HepG2 (cell line): Measurements from ENCODE around the gene ARHGEF1. TPM values are rescaled to one million over a fixed set of nuclear protein-coding genes. Genes with fewer than 3 reads are reported as not detected.

ENCODE experiments used
- AGO1 ChIP-seq: fragments of 200-400 bp; formaldehyde crosslinking; IDR thresholded peaks from 2 replicates; pipeline ENCODE4 v1.6.1; 2017; ENCODE audit warnings: mild to moderate bottlenecking, low read depth, low read length, moderate library complexity; ENCODE audit not compliant: poor library complexity, severe bottlenecking
- ATAD3A ChIP-seq: sonication (generic); formaldehyde crosslinking; IDR thresholded peaks from 2 replicates; pipeline ENCODE4 v1.4.0; 2020; ENCODE audit warnings: missing genetic modification reagents
- BRD4 ChIP-seq: sonication (generic); formaldehyde crosslinking; IDR thresholded peaks from 2 replicates; pipeline ENCODE4 v1.4.0; 2020; ENCODE audit warnings: missing genetic modification reagents
- FUBP1 ChIP-seq: sonication (generic); formaldehyde crosslinking; IDR thresholded peaks from 2 replicates; pipeline ENCODE4 v1.5.1; 2020; ENCODE audit warnings: missing genetic modification reagents, mild to moderate bottlenecking, borderline replicate concordance
- GLI4 ChIP-seq: sonication (generic); formaldehyde crosslinking; IDR thresholded peaks from 2 replicates; pipeline ENCODE4 v1.5.1; 2020; ENCODE audit warnings: missing genetic modification reagents, mild to moderate bottlenecking, moderate library complexity, borderline replicate concordance
- HNF4G ChIP-seq, 2 experiments: sonication (generic) in 1 of 2; formaldehyde crosslinking in 1 of 2; IDR thresholded peaks; 2 replicates each; pipeline versions ENCODE4 v1.4.0 to v1.6.1; 2011 to 2020; ENCODE audit warnings: borderline replicate concordance in 2 of 2, low read depth in 2 of 2, mild to moderate bottlenecking in 2 of 2, low read length in 1 of 2, missing genetic modification reagents in 1 of 2, moderate library complexity in 1 of 2
- PRDM4 ChIP-seq: sonication (generic); formaldehyde crosslinking; IDR thresholded peaks from 2 replicates; pipeline ENCODE4 v1.9.0; 2021; ENCODE audit warnings: missing genetic modification reagents, borderline replicate concordance
- RARA ChIP-seq: IDR thresholded peaks from 2 replicates; pipeline ENCODE4 v1.6.1; 2016; ENCODE audit warnings: missing genetic modification reagents, missing compliant biosample characterization
- RNF2 ChIP-seq: fragments of 450-650 bp; conservative IDR thresholded peaks from 2 replicates; pipeline ENCODE4 v1.6.1; 2016; ENCODE audit warnings: low read depth
- TBX3 ChIP-seq: fragments of 450-650 bp; IDR thresholded peaks from 2 replicates; pipeline ENCODE4 v1.6.1; 2017; ENCODE audit warnings: antibody characterized with exemption, mild to moderate bottlenecking, inconsistent platforms, borderline replicate concordance
- ZBTB49 ChIP-seq: sonication (generic); formaldehyde crosslinking; IDR thresholded peaks from 2 replicates; pipeline ENCODE4 v1.4.0; 2020; ENCODE audit warnings: missing genetic modification reagents, borderline replicate concordance
- ZNF567 ChIP-seq: sonication (generic); formaldehyde crosslinking; IDR thresholded peaks from 2 replicates; pipeline ENCODE4 v1.8.1; 2023; ENCODE audit warnings: mild to moderate bottlenecking, missing genetic modification reagents, borderline replicate concordance
- ZNF879 ChIP-seq: sonication (generic); formaldehyde crosslinking; IDR thresholded peaks from 2 replicates; pipeline ENCODE4 v1.8.1; 2023; ENCODE audit warnings: missing genetic modification reagents
- polyA plus RNA-seq, 8 experiments: library from polyadenylated mRNA; depleted of rRNA in 3 of 8; stranded (reverse) in 7 of 8; unstranded in 1 of 8; fragments of >200 nt; fragmentation: Illumina TruSeq in 4 of 8; extraction: Trizol in 4 of 8; gene quantifications; 2 replicates each; pipeline versions ENCODE4 v1.2.1 to v1.2.3, GENCODE V29; 2011 to 2016; ENCODE audit warnings: low read depth in 4 of 8, missing spikeins in 1 of 8, mixed read lengths in 1 of 8; ENCODE audit not compliant: insufficient read depth in 1 of 8
- total RNA-seq, 5 experiments: library from RNA; depleted of rRNA; stranded (reverse); fragments of >200 nt; fragmentation: Illumina TruSeq; extraction: Trizol; gene quantifications; 2 replicates each; pipeline ENCODE4 v1.2.3, GENCODE V29; 2016; ENCODE audit warnings: low read depth in 1 of 5
- TF ChIP-seq, protein P1 (sequence below): sonication (generic); formaldehyde crosslinking; IDR thresholded peaks from 2 replicates; pipeline ENCODE4 v1.4.0; 2020; ENCODE audit warnings: missing genetic modification reagents
- TF ChIP-seq, protein P2 (sequence below): sonication (generic); formaldehyde crosslinking; IDR thresholded peaks from 2 replicates; pipeline ENCODE4 v1.4.0; 2020; ENCODE audit warnings: missing genetic modification reagents

Gene ARHGEF1
- total and polyA plus RNA-seq, 2 of the 13 experiments (the other 11 are each of a cell fraction or from before 2014, with no cell fraction given) = 33.7 to 34.7 TPM

GRCh38 chr19:41883821-41884733 is 1.1 kb downstream of the ARHGEF1 start (continued):
- TF ChIP-seq, protein P1, sequence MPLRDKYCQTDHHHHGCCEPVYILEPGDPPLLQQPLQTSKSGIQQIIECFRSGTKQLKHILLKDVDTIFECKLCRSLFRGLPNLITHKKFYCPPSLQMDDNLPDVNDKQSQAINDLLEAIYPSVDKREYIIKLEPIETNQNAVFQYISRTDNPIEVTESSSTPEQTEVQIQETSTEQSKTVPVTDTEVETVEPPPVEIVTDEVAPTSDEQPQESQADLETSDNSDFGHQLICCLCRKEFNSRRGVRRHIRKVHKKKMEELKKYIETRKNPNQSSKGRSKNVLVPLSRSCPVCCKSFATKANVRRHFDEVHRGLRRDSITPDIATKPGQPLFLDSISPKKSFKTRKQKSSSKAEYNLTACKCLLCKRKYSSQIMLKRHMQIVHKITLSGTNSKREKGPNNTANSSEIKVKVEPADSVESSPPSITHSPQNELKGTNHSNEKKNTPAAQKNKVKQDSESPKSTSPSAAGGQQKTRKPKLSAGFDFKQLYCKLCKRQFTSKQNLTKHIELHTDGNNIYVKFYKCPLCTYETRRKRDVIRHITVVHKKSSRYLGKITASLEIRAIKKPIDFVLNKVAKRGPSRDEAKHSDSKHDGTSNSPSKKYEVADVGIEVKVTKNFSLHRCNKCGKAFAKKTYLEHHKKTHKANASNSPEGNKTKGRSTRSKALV (CRISPR knock-in tag) = peak; percentile 72
- TF ChIP-seq RARA (CRISPR knock-in tag) (no peak), ZNF567 (CRISPR knock-in tag) (peak; percentile 86; the same call in 1 of the 2 replicates), AGO1 (peak; percentile 70), ZBTB49 (CRISPR knock-in tag) (no peak), ATAD3A (CRISPR knock-in tag) (no peak), BRD4 (CRISPR knock-in tag) (0 out of 2 replicates have a peak, but pooled peaks have one; percentile 32), HNF4G (IDR thresholded peaks at IDR 0.05; ENCODE audit: borderline replicate concordance, low read depth, low read length) (peak; percentile 64), HNF4G (CRISPR knock-in tag; IDR thresholded peaks at IDR 0.05; ENCODE audit: borderline replicate concordance, low read depth) (peak; percentile 77; the same call in 1 of the 2 replicates), FUBP1 (CRISPR knock-in tag) (no peak), TBX3 (no peak), RNF2 (no peak), ZNF879 (no peak), GLI4 (CRISPR knock-in tag) (no peak), PRDM4 (CRISPR knock-in tag) (no peak)
- TF ChIP-seq, protein P2, sequence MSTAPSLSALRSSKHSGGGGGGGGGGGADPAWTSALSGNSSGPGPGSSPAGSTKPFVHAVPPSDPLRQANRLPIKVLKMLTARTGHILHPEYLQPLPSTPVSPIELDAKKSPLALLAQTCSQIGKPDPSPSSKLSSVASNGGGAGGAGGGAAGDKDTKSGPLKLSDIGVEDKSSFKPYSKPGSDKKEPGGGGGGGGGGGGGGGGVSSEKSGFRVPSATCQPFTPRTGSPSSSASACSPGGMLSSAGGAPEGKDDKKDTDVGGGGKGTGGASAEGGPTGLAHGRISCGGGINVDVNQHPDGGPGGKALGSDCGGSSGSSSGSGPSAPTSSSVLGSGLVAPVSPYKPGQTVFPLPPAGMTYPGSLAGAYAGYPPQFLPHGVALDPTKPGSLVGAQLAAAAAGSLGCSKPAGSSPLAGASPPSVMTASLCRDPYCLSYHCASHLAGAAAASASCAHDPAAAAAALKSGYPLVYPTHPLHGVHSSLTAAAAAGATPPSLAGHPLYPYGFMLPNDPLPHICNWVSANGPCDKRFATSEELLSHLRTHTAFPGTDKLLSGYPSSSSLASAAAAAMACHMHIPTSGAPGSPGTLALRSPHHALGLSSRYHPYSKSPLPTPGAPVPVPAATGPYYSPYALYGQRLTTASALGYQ = peak; percentile 87
